GM19099 (cell line): ENCODE data around the gene KANSL1L.

Experiments
- POLR2A ChIP-seq: IDR thresholded peaks from 3 replicates; pipeline ENCODE4 v1.6.1; 2011; ENCODE audit warnings: low read depth; ENCODE audit not compliant: insufficient read length; ENCODE audit errors: extremely low read depth

KANSL1L gene

DNA sequence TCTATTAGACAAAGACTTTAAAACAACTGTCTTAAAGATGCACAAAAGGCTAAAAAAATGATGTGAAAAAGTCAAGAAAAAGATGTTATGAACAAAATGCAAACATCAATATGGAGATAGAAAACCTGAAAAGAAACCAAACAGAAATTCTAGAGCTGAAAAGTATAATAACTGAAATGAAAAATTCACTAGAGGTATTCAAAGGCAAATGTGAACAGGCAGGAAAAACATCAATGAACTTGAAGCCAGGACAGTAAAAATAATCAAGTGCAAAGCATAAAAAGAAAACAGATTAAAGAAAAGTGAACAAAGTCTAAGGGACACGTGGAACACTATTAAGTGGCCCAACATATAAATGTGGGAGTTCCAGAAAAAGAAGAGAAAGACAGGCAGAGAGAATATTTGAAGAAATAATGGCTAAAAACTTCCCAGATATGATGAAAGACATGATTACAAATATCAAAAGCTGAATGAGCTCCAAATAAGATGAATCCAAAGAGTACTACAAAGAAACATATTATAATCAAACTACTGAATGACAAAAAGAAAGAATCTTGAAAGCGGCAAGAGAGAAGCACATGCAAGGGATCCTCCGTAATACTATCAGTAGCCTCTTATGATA, 57.5 kb downstream of the KANSL1L start:
- no peak for TF ChIP-seq POLR2A

DNA sequence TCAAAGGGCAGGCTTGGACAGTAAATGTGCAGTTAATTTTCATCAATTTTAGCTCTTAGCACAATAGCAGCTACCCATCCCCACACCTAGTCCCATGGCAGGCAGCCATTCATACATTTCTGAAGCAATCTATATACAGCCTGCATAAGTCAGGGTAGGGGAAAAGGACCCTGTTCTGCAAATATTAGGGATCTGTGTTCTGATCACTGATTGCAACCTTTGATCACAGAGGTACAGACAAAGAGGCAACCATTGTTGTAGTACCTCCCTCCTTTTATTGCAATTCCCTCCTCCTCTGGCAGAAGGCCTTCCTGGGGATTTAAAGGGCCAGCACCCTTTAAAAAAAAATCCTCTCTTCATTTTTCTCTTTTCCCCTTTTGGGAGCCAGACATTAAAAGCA, 58.3 kb downstream of the KANSL1L start:
- no peak for TF ChIP-seq POLR2A

DNA sequence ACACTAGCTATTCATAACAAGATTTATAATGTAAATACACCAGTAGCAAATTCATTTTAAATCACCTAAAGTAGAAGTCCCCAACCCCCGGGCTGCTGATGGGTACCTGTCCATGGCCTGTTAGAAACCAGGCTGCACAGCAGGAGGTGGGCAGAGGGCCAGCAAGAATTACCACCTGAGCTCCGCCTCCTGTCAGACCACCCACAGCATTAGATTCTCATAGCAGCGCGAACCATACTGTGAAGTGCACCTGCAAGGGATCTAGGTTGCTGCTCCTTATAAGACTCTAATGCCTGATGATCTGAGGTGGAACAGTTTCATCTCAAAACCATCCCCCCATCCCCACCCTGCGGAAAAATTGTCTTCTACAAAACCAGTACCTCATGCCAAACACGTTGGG, 71.3 kb downstream of the KANSL1L start:
- no peak for TF ChIP-seq POLR2A

DNA sequence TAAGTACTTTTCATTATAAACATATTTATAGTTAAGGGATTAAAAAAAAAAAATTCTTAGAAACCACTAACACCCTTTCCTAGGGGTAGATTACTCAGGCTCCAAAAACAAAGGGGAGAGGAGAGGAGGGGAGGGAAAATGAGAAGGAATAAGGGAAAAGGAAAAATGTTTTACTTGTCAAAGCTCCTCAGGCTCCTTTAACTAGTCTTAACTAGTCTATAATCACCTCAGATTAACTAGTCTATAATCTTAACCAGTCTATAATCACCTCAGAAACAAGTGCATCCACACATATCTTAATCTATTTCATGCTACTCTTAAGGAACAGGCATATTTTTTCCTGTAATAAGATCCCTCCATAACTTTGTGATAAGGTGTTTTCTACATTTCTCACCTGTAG, 76.4 kb downstream of the KANSL1L start:
- no peak for TF ChIP-seq POLR2A

DNA sequence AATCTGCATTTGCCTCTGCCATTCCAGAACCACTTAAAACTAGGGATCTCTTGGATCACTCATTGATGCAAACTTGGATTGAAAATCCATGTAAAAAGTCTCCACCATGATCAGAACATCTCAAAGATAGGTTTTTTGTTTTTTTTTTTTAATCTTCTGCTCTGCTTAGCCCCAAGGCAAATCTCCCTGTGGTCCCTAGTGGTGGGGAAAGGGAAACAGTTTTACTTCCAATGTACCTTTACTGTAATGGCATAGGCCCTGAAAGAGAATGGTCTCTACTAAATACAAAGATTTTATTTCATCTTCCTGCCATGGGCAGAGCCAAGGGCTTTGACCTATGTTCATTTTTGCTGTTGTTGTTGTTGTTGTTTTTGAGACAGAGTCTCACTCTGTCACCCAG, 78.4 kb downstream of the KANSL1L start:
- TF ChIP-seq POLR2A, result no peak

DNA sequence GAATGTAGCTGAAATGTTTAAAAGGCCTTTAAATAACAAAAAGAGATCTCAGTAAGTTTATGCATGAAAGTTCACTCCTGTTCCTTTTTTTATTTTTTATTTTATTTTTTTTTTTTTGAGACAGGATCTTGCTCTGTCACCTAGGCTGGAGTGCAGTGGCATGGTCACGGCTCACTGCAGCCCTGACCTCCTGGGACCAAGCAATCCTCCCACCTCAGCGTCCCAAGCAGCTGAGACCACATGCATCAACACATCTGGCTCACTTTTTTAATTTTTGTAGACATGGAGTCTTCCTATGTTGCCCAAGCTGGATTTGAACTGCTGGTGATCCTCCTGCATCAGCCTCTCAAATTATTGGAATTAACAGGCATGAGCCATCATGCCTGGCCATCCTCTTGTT, 84.3 kb downstream of the KANSL1L start:
- no peak for TF ChIP-seq POLR2A

DNA sequence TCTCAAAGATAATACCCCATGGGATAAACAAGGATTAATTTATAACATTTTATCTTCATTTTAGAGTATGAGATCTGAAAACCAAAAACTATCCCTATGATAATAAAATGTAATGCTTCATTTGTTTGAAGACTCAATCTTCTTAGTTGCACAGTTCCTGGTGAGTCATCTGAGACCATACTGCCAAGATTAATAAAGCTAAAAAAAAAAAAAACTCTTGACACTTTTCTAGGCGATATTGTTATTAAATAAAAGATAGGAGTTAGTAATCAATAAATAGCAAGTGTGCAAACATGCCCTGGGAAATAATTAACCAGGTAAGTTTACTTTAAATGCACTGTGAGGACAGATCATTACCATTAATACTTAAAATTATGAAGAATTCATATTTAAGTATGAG, 84.9 kb downstream of the KANSL1L start:
- no peak for TF ChIP-seq POLR2A

DNA sequence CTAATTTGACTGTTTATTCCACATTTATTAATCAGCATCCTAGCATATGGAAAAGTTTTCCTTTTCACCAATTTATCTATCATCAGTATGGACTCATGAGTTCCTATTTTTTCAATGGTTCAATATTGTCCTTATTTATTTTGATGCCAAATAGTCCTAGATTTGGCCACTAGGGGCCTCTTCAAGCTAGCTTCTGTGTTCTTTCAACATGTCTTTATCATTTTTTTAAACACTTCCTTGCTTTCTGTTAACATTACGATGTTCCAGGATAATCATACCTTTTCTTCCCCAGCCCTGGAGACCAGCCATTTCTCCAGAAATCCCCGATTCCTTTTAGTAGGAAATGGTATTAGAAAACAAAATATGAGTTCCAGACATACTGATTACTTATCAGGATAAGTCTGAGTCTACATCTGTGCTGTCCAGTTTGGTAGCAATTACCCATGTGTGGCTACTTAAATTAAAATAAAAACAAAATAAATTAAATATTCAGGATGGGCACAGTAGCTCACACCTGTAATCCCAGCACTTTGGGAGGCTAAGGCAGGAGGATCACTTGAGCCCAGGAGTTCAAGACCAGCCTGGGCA, 98.2 kb downstream of the KANSL1L start:
- TF ChIP-seq POLR2A, result no peak

DNA sequence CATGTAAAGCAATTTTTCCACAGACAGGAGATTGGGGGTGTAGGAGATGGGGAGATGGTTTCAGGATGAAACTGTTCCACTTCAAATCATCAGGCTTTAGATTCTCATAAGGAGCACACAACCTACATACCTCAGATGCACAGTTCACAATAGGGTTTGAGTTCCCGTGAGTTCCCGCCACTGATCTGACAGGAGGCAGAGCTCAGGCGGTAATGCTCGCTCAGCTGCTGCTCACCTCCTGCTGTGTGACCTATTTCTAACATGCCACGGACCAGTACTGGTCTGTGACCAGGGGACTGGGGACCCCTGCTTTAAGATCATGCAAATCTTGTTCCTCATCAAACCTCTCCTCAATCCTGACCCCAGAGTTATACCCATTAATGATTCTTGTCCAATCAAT, 98.7 kb downstream of the KANSL1L start:
- no peak for TF ChIP-seq POLR2A

DNA sequence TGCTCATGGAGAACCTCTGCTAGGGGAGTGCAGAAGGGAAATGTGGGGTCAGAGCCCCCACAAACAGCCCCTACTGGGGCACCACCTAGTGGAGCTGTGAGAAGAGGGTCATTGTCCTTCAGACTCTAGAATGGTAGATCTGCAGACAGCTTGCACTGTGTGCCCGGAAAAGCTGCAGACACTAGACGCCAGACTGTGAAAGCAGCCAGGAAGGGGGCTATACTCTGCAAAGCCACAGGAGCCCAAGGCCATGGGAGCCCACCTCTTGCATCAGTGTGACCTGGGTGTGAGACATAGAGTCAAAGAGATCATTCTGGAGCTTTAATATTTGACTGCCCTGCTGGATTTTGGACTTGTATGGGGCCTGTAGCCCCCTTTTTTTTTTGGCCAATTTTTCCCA, 107.9 kb downstream of the KANSL1L start:
- TF ChIP-seq POLR2A, result no peak

DNA sequence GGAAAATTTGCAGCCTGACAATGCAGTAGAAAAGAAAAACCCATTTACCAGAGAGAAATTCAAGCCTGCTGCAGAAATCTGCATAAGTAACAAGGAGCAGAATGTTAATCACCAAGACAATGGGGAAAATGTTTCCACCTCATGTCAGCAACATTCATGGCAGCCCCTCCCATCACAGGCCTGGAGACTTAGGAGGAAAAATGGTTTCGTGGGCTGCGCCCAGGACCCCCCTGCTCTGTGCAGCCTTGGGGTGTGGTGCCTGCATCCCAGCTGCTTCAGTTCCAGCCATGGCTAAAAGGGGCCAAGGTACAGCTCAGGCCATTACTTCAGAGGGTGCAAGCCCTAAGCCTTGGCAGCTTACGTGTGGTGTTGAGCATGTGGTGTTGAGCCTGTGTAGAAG, 115.4 kb downstream of the KANSL1L start:
- TF ChIP-seq POLR2A, result no peak

DNA sequence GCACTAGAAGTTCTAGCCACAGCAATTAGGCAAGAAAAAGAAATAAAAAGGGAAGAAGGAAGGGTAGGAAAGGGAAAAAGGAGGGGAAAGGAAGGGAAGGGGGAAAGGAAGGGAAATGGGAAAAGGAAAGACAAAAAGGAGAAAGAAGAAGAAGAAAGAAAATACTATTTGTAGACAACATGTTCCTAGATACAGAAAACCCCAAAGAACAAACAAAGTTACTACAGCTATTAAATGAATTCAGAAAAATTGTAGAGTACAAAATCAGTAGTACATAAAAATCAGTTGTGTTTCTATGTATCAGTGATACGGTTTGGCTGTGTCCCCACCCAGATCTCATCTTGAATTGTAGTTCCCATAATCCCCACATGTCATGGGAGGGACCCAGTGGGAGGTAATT, 116.5 kb downstream of the KANSL1L start:
- TF ChIP-seq POLR2A, result no peak

DNA sequence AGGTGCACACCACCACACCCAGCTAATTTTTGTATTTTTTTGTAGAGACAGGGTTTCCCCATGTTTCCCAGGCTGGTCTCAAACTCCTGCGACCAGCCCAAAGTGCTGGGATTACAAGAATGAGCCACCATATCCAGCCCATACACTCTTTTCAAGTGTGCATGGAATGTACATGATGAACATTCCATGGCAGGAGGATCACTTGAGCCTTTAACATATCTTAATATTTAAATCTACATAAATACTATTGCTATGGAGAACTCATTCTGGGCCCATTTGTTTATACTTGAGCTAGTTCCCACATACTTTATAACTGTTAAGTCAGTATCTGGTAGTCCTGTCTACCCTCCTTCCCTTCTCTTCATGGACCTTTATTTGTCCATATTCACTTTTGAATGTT, 120.3 kb downstream of the KANSL1L start:
- no peak for TF ChIP-seq POLR2A

DNA sequence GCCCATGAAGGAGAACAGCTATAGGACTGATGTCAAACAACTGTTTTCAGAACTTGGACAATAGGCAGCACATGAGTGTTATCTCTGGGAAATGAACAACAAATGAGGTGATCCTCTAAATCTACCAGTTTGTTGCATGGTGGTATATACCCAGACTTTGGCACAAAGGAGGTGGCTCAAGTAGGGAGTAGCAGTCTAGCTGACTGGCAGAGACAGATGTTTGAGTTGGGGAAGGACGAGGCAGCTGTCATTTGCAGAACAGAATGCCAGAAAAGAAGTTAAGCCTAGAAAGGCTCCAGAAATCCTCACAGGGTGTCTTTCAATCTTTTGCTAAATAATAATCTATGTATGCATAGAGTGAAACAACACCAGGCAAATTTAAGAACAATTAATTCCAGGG, 121.4 kb downstream of the KANSL1L start:
- TF ChIP-seq POLR2A, result no peak

DNA sequence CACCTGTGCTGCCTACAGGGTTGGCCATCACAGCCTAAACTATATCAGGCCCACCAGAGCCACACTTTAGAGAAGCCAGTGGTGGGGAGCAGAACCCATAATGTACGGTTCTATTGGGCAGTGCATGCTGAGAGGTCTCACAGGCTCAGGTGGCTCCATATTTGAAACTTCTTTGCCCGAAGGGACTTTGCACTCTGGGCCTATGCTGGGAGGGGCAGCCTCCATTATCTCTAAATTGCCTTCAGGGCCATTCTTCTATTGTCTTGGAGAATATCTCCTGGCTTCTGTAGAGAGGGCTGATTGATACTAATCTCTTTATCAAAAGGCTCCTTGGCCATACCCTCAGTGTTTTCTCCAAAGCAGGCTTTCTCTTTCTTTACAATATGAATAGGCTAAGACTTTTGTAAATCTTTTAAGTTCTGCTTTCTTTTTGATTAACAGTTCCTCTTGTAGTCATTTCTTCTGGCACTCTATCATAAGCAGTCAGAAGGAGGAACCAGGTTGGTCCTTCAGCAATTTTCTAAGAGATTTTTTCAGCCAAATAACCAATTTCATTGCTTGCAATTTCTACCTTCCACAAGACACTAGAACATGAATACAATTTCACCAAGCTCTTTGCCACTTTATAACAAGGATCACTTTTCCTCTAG, 124.2 kb downstream of the KANSL1L start:
- TF ChIP-seq POLR2A, result no peak

DNA sequence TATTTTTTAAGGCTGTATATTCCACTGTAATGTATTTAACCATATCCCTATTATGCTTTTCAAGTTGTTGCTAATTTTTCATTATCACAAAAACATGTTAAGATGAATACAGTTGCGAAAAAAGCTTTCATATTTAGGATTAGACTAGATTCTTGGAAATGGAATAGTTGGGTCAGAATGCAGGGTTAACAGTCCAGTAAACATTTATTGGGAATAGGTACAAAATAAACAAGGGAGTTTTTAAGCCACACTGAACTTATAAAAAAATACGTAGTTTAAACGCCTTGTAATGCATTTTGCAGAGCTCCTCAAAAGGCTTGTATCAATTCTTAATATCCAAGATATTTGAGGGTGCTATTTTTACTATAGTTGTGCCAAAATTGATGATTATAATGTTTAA, 133.1 kb downstream of the KANSL1L start:
- no peak for TF ChIP-seq POLR2A
